DND-41 (cell line): ENCODE results near the gene DNM3.

Source experiments
- ATAC-seq: fragments of 200-7000 bp; cut with Tn5 transposase; 3 replicates; pipeline ENCODE4 v1.9.1; 2021; ENCODE audit warnings: low read depth; ENCODE audit not compliant: insufficient read depth
- DNase-seq: peaks from one replicate; pipeline ENCODE4 v3.0.0-alpha.2; 2020
- H2AFZ ChIP-seq: 2 replicates; pipeline ENCODE4 v1.6.0; 2012; ENCODE audit warnings: low read depth, low read length
- H3K27ac ChIP-seq: 2 replicates; pipeline ENCODE4 v1.5.1; 2012; ENCODE audit warnings: low read length, inconsistent platforms
- H3K27me3 ChIP-seq: fragments of 200-600 bp; sonication (generic); 2 replicates; pipeline ENCODE4 v1.6.0; 2012; ENCODE audit warnings: low read length, mild to moderate bottlenecking, inconsistent platforms; ENCODE audit not compliant: insufficient read depth, poor library complexity
- H3K36me3 ChIP-seq: 2 replicates; pipeline ENCODE4 v1.5.1; 2012; ENCODE audit warnings: low read length, inconsistent platforms; ENCODE audit not compliant: insufficient read depth
- H3K4me1 ChIP-seq: 2 replicates; pipeline ENCODE4 v1.5.1; 2012; ENCODE audit warnings: mild to moderate bottlenecking, low read length; ENCODE audit not compliant: insufficient read depth
- H3K4me2 ChIP-seq: 2 replicates; pipeline ENCODE4 v1.6.0; 2012; ENCODE audit warnings: mild to moderate bottlenecking, moderate library complexity, low read length, inconsistent platforms; ENCODE audit not compliant: insufficient read depth
- H3K4me3 ChIP-seq, 2 experiments: fragments of 200-600 bp in 1 of 2; shearing (Covaris generic) in 1 of 2; 2 replicates each; pipeline ENCODE4 v1.5.1; 2012 to 2016; ENCODE audit warnings: inconsistent platforms in 2 of 2, low read length in 2 of 2, mild to moderate bottlenecking in 2 of 2, low read depth in 1 of 2, moderate library complexity in 1 of 2
- H3K79me2 ChIP-seq: 2 replicates; pipeline ENCODE4 v1.6.0; 2012; ENCODE audit warnings: low read length, inconsistent platforms; ENCODE audit not compliant: insufficient read depth
- H3K9ac ChIP-seq: 2 replicates; pipeline ENCODE4 v1.6.0; 2012; ENCODE audit warnings: low read depth, mild to moderate bottlenecking, inconsistent platforms, low read length, moderate library complexity
- H3K9me3 ChIP-seq: 2 replicates; pipeline ENCODE4 v1.5.1; 2012; ENCODE audit warnings: low read length, moderate library complexity, mild to moderate bottlenecking, inconsistent platforms; ENCODE audit not compliant: insufficient read depth, severe bottlenecking
- H4K20me1 ChIP-seq: 2 replicates; pipeline ENCODE4 v1.6.0; 2012; ENCODE audit warnings: low read length; ENCODE audit not compliant: insufficient read depth
- EZH2 ChIP-seq: IDR thresholded peaks from 3 replicates; pipeline ENCODE4 v1.6.1; 2012; ENCODE audit warnings: borderline replicate concordance, low read depth, mild to moderate bottlenecking, moderate library complexity, low read length, inconsistent platforms; ENCODE audit not compliant: severe bottlenecking
- TF ChIP-seq, protein P1 (sequence below): IDR thresholded peaks from 2 replicates; pipeline ENCODE4 v1.5.1; 2012; ENCODE audit warnings: borderline replicate concordance, low read length, moderate library complexity, mild to moderate bottlenecking; ENCODE audit not compliant: poor library complexity, severe bottlenecking; ENCODE audit errors: extremely low read depth

DNM3 gene

DNA sequence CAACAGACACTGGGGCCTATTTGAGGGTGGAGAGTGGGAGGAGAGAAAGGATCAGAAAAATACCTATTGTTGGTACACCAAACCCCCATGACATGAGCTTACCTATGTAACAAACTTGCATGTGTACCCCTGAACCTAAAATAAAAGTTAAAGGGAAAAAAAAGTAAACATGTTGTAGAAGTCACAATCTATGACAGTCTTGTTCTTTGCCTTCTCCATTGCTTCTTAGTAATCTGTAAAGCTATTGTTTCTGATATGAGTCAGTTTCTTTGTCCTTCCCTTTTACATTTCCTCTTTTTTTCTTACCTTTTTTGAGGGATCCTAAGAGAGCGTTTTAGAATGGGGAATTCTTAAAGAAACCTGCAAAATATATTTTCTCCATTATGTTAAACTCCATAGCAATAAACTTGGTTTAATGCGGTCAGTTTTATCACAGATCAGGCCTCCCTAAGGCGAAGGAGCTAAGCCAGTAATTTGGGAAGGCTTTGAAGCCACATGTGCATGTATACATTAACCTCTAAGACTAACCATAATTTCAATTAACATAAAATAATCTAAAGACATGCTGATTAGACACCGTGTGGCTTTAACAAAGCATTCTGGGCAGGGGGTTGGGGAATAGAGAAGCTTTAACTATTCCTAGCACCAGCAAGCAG lies 501.4 kb downstream of the DNM3 start:
- Histone ChIP-seq H4K20me1 (no peaks in the 10 kb centered on the region), H3K27ac (no peak overlapping the region), H3K9me3 (peaks cover 6% of the 10 kb centered on the region), H2AFZ (no peak overlapping the region), H3K79me2 (no peaks in the 10 kb centered on the region), H3K4me1 (no peaks in the 10 kb centered on the region), H3K4me2 (no peak overlapping the region), H3K36me3 (no peaks in the 10 kb centered on the region), H3K27me3 (no peaks in the 10 kb centered on the region), H3K4me3 (no peak overlapping the region), H3K9ac (no peak overlapping the region)
- no peak for DNase-seq
- no peak for ATAC-seq
- no peak for TF ChIP-seq EZH2
- TF ChIP-seq, protein P1, sequence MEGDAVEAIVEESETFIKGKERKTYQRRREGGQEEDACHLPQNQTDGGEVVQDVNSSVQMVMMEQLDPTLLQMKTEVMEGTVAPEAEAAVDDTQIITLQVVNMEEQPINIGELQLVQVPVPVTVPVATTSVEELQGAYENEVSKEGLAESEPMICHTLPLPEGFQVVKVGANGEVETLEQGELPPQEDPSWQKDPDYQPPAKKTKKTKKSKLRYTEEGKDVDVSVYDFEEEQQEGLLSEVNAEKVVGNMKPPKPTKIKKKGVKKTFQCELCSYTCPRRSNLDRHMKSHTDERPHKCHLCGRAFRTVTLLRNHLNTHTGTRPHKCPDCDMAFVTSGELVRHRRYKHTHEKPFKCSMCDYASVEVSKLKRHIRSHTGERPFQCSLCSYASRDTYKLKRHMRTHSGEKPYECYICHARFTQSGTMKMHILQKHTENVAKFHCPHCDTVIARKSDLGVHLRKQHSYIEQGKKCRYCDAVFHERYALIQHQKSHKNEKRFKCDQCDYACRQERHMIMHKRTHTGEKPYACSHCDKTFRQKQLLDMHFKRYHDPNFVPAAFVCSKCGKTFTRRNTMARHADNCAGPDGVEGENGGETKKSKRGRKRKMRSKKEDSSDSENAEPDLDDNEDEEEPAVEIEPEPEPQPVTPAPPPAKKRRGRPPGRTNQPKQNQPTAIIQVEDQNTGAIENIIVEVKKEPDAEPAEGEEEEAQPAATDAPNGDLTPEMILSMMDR, result no peak

DNA sequence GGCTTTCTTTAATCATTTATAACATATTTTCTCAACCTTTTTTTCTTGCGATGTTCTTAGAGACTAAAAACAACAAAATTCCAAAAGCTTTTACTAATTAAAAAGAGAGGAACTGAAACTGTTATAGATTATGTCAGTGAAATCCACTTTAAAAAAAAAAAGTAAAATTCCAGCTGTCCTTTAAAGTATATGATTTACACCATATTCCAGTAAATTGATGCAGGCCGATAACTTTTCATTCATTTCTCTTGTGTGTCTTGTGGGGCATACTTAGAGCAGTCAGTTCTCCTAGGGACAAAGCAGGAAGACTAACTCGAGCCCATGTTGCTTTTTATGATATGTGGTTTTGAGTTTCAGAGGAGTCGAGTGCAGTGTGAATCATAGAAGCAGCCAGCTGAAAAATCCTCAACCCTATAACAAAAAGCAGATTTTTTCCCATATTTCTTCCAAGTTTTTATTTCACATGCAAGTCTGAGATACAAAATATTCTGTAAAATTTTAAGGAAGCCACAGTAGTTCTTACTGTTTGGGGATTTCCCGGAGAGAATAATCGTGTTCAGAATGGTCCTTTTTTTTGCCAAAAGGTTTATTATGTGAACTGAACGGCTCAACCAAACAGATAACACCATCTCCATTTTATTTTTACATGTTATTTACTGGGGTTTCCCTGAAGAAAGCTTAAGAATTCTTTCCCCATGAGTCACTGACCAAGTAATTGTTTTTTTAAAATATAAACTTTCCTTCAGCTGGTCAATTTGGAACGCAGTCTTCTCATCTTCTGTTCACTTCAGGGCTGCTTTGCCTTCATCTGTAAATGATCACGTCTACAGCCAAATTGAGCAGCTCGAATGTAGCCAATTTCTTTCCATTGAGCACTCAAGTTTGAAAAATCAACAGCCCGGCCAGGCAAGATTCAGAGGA lies 502.2 kb downstream of the DNM3 start:
- ATAC-seq, result no peak
- H3K9ac ChIP-seq, result no peak overlapping the region

DNA sequence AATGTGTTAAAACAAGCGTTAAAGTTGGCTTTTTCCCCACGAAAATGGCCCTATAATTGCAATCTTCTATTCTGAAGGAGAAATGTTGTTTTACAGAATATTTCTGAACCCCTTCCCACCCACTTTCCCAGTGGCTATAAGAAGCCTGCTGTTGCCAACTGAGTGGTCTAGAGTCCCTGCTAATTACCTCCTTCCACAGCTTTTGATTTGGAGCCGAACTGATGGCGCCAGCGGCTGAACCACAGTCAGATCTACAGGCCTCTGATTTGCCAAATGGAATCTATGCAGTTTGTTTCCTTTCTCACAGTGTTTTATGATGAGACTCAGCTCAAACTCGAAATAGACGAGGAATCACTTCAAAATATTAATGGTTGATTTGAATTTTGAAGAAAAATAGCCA lies 503.1 kb downstream of the DNM3 start:
- H3K4me3 ChIP-seq, result no peak overlapping the region
- no peak overlapping the region for H2AFZ ChIP-seq

More for the DNA sequence above, 502.2 kb downstream of the DNM3 start:
- no peaks in the 10 kb centered on the region for H4K20me1 ChIP-seq
- H2AFZ ChIP-seq, result no peak overlapping the region
- H3K4me3 ChIP-seq, result no peak overlapping the region
- TF ChIP-seq, protein P1, result no peak
- no peak for TF ChIP-seq EZH2
- H3K27me3 ChIP-seq, result no peaks in the 10 kb centered on the region
- no peak for DNase-seq
- no peak overlapping the region for H3K27ac ChIP-seq
- no peak overlapping the region for H3K4me2 ChIP-seq
- H3K4me1 ChIP-seq, result no peaks in the 10 kb centered on the region
- no peaks in the 10 kb centered on the region for H3K79me2 ChIP-seq
- H3K9me3 ChIP-seq, result peaks cover 6% of the 10 kb centered on the region
- no peaks in the 10 kb centered on the region for H3K36me3 ChIP-seq

More for the DNA sequence above, 503.1 kb downstream of the DNM3 start:
- no peaks in the 10 kb centered on the region for H3K4me1 ChIP-seq
- H3K27ac ChIP-seq, result no peak overlapping the region
- H3K79me2 ChIP-seq, result no peaks in the 10 kb centered on the region
- no peaks in the 10 kb centered on the region for H3K36me3 ChIP-seq
- ATAC-seq (no peak), DNase-seq (no peak)
- H3K9me3 ChIP-seq, result peaks cover 6% of the 10 kb centered on the region
- no peaks in the 10 kb centered on the region for H3K27me3 ChIP-seq
- H3K4me2 ChIP-seq, result no peak overlapping the region
- H4K20me1 ChIP-seq, result no peaks in the 10 kb centered on the region
- TF ChIP-seq EZH2, result no peak
- TF ChIP-seq, protein P1, result no peak
- no peak overlapping the region for H3K9ac ChIP-seq
